Ishikawa (cell line): ENCODE data around the gene CYP2J2.

Experiments
- CEBPB ChIP-seq: IDR thresholded peaks from 2 replicates; pipeline ENCODE4 v1.6.1; 2012
- CREB1 ChIP-seq: IDR thresholded peaks from 2 replicates; pipeline ENCODE4 v1.6.1; 2012; ENCODE audit warnings: low read depth
- EGR1 ChIP-seq: IDR thresholded peaks from 2 replicates; pipeline ENCODE4 v1.6.1; 2012
- EP300 ChIP-seq: IDR thresholded peaks from 2 replicates; pipeline ENCODE4 v1.6.1; 2012; ENCODE audit warnings: borderline replicate concordance
- FOXM1 ChIP-seq: IDR thresholded peaks from 2 replicates; pipeline ENCODE4 v1.6.1; 2012; ENCODE audit warnings: low read depth, borderline replicate concordance
- MAX ChIP-seq: IDR thresholded peaks from 2 replicates; pipeline ENCODE4 v1.6.1; 2012
- NFIC ChIP-seq: IDR thresholded peaks from 2 replicates; pipeline ENCODE4 v1.6.1; 2012
- RAD21 ChIP-seq: IDR thresholded peaks from 2 replicates; pipeline ENCODE4 v1.6.1; 2012; ENCODE audit warnings: low read depth
- TAF1 ChIP-seq: IDR thresholded peaks from 2 replicates; pipeline ENCODE4 v1.6.1; 2012; ENCODE audit warnings: low read depth, mild to moderate bottlenecking
- TCF12 ChIP-seq: IDR thresholded peaks from 2 replicates; pipeline ENCODE4 v1.6.1; 2012; ENCODE audit warnings: low read depth
- TEAD4 ChIP-seq: IDR thresholded peaks from 2 replicates; pipeline ENCODE4 v1.6.1; 2012
- YY1 ChIP-seq: IDR thresholded peaks from 2 replicates; pipeline ENCODE4 v1.6.1; 2012; ENCODE audit warnings: low read depth
- ZBTB7A ChIP-seq: IDR thresholded peaks from 2 replicates; pipeline ENCODE4 v1.6.1; 2012; ENCODE audit warnings: low read depth
- TF ChIP-seq, protein P1 (sequence below): IDR thresholded peaks from 2 replicates; pipeline ENCODE4 v1.6.1; 2012; ENCODE audit warnings: low read depth, mild to moderate bottlenecking
- TF ChIP-seq, protein P2 (sequence below): IDR thresholded peaks from 2 replicates; pipeline ENCODE4 v1.6.1; 2012

Gene CYP2J2

GRCh38 chr1:59952065-59952464 lies 25.5 kb upstream of the CYP2J2 start:
- no peak for TF ChIP-seq TEAD4
- no peak for TF ChIP-seq MAX
- TF ChIP-seq EP300, result no peak

DNA sequence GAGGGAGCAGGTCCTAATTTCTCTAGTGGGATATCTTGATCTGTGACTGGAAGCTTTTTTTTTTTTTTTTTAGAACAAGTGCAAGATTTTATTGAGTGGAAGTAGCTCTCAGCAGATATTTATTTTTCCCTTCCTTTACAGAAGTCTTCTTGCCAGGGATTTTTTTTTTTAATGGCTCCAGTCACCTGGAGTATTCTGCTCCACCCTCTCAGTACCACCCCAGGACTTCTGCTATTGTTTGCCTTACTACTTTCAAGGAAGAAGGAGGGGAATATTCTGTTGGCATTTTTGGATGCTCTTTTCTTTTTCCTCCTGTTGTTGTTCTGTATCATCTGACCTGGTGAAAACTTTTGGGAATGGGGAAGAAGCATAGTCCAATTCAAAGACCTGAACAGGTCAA lies 23.1 kb upstream of the CYP2J2 start:
- TF ChIP-seq YY1 (no peak), NFIC (no peak), TEAD4 (no peak), CREB1 (no peak), ZBTB7A (no peak), RAD21 (no peak), TAF1 (no peak), CEBPB (no peak), TCF12 (no peak), FOXM1 (no peak), EGR1 (no peak), EP300 (no peak)
- TF ChIP-seq, protein P1, sequence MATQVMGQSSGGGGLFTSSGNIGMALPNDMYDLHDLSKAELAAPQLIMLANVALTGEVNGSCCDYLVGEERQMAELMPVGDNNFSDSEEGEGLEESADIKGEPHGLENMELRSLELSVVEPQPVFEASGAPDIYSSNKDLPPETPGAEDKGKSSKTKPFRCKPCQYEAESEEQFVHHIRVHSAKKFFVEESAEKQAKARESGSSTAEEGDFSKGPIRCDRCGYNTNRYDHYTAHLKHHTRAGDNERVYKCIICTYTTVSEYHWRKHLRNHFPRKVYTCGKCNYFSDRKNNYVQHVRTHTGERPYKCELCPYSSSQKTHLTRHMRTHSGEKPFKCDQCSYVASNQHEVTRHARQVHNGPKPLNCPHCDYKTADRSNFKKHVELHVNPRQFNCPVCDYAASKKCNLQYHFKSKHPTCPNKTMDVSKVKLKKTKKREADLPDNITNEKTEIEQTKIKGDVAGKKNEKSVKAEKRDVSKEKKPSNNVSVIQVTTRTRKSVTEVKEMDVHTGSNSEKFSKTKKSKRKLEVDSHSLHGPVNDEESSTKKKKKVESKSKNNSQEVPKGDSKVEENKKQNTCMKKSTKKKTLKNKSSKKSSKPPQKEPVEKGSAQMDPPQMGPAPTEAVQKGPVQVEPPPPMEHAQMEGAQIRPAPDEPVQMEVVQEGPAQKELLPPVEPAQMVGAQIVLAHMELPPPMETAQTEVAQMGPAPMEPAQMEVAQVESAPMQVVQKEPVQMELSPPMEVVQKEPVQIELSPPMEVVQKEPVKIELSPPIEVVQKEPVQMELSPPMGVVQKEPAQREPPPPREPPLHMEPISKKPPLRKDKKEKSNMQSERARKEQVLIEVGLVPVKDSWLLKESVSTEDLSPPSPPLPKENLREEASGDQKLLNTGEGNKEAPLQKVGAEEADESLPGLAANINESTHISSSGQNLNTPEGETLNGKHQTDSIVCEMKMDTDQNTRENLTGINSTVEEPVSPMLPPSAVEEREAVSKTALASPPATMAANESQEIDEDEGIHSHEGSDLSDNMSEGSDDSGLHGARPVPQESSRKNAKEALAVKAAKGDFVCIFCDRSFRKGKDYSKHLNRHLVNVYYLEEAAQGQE, result no peak

- TF ChIP-seq MAX, result no peak
- no peak for TF ChIP-seq YY1
- TF ChIP-seq TEAD4, result no peak
- TF ChIP-seq ZBTB7A, result no peak
- TF ChIP-seq EP300, result no peak
- TF ChIP-seq, protein P2, sequence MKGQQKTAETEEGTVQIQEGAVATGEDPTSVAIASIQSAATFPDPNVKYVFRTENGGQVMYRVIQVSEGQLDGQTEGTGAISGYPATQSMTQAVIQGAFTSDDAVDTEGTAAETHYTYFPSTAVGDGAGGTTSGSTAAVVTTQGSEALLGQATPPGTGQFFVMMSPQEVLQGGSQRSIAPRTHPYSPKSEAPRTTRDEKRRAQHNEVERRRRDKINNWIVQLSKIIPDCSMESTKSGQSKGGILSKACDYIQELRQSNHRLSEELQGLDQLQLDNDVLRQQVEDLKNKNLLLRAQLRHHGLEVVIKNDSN, result no peak
- no peak for TF ChIP-seq NFIC
- no peak for TF ChIP-seq FOXM1
- TF ChIP-seq RAD21, result no peak
- TF ChIP-seq TCF12, result no peak
- TF ChIP-seq CREB1, result no peak
Measured at GRCh38 chr1:59948990-59949389, 22.4 kb upstream of the CYP2J2 start.

DNA sequence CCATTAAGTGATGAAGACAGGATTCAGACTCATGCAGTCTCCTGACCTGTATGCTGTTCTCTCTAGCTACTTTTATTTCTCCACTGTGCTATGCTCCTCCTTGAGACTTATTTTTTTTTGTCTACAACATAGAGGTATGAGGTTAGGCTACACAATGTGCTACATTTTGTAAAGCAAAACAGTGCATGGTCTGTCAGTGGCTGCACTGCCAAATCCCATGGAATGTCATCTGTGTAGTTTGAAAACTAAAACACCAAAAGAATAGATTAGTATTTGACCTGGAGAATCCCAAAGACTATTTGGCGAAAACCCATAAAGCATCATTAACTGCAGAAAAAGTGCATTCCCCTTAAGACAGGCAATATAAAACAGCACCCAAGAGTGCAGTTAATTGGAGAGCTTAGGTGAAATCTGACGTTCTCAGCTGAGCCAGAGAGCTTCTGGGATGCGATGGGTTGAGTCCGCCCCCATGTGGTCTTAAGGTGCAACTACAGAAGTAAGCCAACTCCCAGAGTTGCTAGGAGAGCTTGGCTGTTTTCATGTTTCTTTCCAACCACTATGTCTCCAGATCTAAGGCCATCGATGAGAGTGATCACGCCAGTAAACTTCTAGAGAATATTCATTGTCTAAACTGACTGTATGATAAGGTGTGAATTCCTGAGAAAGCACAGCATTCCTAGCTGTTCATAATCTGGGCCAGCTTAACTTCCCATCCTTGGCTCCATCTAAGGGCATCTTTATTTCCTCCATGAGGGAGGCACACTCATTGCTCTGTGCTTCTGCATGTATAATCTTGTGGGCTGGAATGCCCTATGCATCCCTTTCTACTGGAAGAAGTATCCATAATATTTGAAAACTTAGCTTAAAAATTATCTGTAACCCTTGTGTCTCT lies 20.7 kb upstream of the CYP2J2 start:
- TF ChIP-seq TEAD4, result no peak
- no peak for TF ChIP-seq NFIC
- no peak for TF ChIP-seq EP300
- no peak for TF ChIP-seq CREB1
- peak; percentile 96 for TF ChIP-seq RAD21
- TF ChIP-seq TAF1, result no peak
- TF ChIP-seq EGR1, result no peak
- TF ChIP-seq CEBPB, result no peak

GRCh38 chr1:59945790-59946189 lies 19.2 kb upstream of the CYP2J2 start:
- TF ChIP-seq EP300 (no peak), ZBTB7A (no peak), NFIC (no peak), FOXM1 (no peak), MAX (no peak), TAF1 (no peak), CEBPB (no peak), RAD21 (no peak), EGR1 (no peak), YY1 (no peak), CREB1 (no peak)
- TF ChIP-seq, protein P2, result no peak
- TF ChIP-seq, protein P1, result no peak

DNA sequence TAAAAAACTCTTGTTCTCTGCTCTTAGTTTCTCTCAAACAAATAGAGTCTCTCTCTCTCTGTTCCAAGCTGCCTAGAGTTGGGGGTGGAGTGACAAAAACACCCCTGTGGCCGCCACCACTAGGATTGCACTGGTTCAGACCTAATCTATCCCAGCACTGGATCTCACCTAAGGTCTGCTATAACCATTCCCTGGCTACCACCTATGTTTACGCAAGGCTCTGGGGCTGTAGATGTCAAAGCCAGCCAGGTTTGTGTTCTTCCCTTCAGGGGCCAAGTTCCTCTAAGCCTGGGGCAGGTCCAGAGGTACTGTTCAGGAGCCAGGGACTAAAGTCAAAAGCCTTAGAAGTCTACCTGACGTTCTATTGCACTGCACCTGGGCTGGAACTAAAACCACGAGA lies 12.8 kb upstream of the CYP2J2 start:
- TF ChIP-seq TAF1, result no peak
- TF ChIP-seq ZBTB7A, result no peak
- no peak for TF ChIP-seq TCF12
- no peak for TF ChIP-seq CEBPB
- TF ChIP-seq CREB1, result no peak
- no peak for TF ChIP-seq FOXM1
